CD4-positive, alpha-beta T cell (primary cell): ENCODE results near the gene PHYHD1. TPM values are rescaled to one million over a fixed set of nuclear protein-coding genes. Genes with fewer than 3 reads are reported as not detected.

Source experiments
- ATAC-seq: fragments of 200-7000 bp; cut with Tn5 transposase; one replicate; pipeline ENCODE4 v1.10.0; 2022; ENCODE audit warnings: mild to moderate bottlenecking; ENCODE audit not compliant: poor library complexity
- CTCF ChIA-PET: fragments of 350-600 bp; sonication (Branson Sonifier 250); formaldehyde crosslinking; loops from one replicate; lab custom pipeline; 2021; ENCODE audit warnings: antibody characterized with exemption, inconsistent platforms; lab: Charles Lee
- POLR2A ChIA-PET: fragments of 350-600 bp; sonication (Branson Sonifier 250); formaldehyde crosslinking; loops from one replicate; lab custom pipeline; 2021; ENCODE audit warnings: antibody characterized with exemption, inconsistent platforms; lab: Charles Lee
- DNase-seq, 14 experiments: peaks; one replicate each; pipeline ENCODE4 v3.0.0-alpha.2; 2013 to 2020; ENCODE audit warnings: mixed read lengths in 2 of 14
- H3K27ac ChIP-seq, 2 donors: one replicate each; pipeline versions ENCODE4 v1.5.1 to v1.7.0; 2013; ENCODE audit warnings: low read length in 2 of 2, low read depth in 1 of 2, mild to moderate bottlenecking in 1 of 2
- H3K27me3 ChIP-seq, 2 experiments: 1 replicate in 1 of 2; 2 replicates in 1 of 2; pipeline versions ENCODE4 v1.6.1 to v1.7.0; 2013; ENCODE audit warnings: low read length in 2 of 2, control low read depth in 1 of 2, mild to moderate bottlenecking in 1 of 2, moderate library complexity in 1 of 2; ENCODE audit not compliant: insufficient read depth in 2 of 2, control insufficient read depth in 1 of 2
- H3K36me3 ChIP-seq: one replicate; pipeline ENCODE4 v1.6.1; 2013; ENCODE audit warnings: low read length, control low read depth; ENCODE audit not compliant: insufficient read depth
- H3K4me1 ChIP-seq: one replicate; pipeline ENCODE4 v1.6.1; 2013; ENCODE audit warnings: low read length, control low read depth; ENCODE audit not compliant: insufficient read depth
- H3K4me3 ChIP-seq: one replicate; pipeline ENCODE4 v1.5.1; 2013; ENCODE audit warnings: mild to moderate bottlenecking, low read length, moderate library complexity
- H3K9me3 ChIP-seq, 2 experiments: 1 replicate in 1 of 2; 2 replicates in 1 of 2; pipeline versions ENCODE4 v1.6.1 to v1.7.0; 2013; ENCODE audit warnings: low read length in 2 of 2, mild to moderate bottlenecking in 2 of 2, control low read depth in 1 of 2, moderate library complexity in 1 of 2; ENCODE audit not compliant: control insufficient read depth in 1 of 2, insufficient read depth in 1 of 2
- H3K27ac Mint-ChIP-seq: one replicate; pipeline ENCODE4 v1.8.0; 2020; ENCODE audit warnings: mixed read lengths
- H3K27me3 Mint-ChIP-seq: one replicate; pipeline ENCODE4 v1.8.0; 2021; ENCODE audit warnings: mixed read lengths
- H3K36me3 Mint-ChIP-seq: one replicate; pipeline ENCODE4 v1.8.0; 2021; ENCODE audit warnings: low read depth, mixed read lengths
- H3K4me1 Mint-ChIP-seq: one replicate; pipeline ENCODE4 v1.8.0; 2021; ENCODE audit warnings: low read depth, mixed read lengths
- H3K4me3 Mint-ChIP-seq: one replicate; pipeline ENCODE4 v1.8.0; 2020; ENCODE audit warnings: mild to moderate bottlenecking, mixed read lengths
- H3K9me3 Mint-ChIP-seq: one replicate; pipeline ENCODE4 v1.8.0; 2020; ENCODE audit warnings: mixed read lengths
- intact Hi-C, 2 experiments: fragments of 100-400 bp; cut with DNase I in 1 of 2; cut with micrococcal nuclease in 1 of 2; formaldehyde crosslinking; loops; one replicate each; pipeline versions ENCODE4 v1.15.1 to v1.9.0; 2023 to 2025; cut with DNase I, micrococcal nuclease
- total RNA-seq, 174 experiments: library from RNA in 2 of 174; stranded (reverse) in 2 of 174; gene quantifications; one replicate each; pipeline ENCODE4 v1.2.3 and lab custom pipeline; 2021 to 2026
- TF ChIP-seq, protein P1 (sequence below): fragments of 200-600 bp; IDR thresholded peaks from one replicate; pipeline ENCODE4 v1.8.0; 2022; ENCODE audit warnings: antibody characterized with exemption, mild to moderate bottlenecking

PHYHD1 gene
- total RNA-seq, 2 experiments from 2014 or later, result 1.6 to 2.6 TPM

DNA sequence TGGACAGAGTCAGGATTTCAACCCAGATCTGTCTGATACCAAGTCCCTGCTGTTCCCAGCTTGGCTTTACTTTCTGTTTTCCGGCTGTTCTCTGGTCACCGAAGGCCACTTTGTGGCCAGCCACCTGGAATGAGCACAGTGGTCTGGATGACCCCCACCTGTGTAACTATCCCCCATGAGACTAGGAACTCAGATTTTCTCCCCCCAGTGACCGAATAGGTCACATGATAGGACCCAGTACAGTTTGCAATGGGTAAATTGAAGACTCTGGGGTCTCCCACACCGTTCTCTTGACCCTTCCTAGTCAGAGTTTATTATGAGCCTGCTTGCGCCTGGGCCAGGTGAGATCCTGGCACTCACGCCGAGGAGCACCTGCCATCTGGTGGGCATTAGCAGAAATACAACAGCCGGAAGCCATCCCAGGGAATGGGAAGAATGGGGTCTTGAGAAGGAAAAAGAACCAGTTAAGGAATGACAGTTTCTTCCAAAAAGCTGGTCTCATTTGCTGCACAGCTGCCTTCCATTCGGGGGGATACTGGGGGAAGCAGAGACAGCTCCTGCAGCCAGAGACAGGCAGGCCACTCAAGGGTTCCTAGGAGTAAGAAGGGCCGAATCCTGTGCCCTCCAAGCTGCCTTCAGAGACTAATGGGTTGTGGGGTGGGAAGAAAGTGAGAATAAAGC lies 7.1 kb downstream of the PHYHD1 start:
- ATAC-seq (peak; percentile 84), DNase-seq (peak; percentile 38 to 77 (median 46))
- no peaks in the 10 kb centered on the region for H3K27me3 ChIP-seq
- no peaks in the 10 kb centered on the region for H3K9me3 Mint-ChIP-seq
- H3K4me3 ChIP-seq, result no peak overlapping the region
- H3K9me3 ChIP-seq, result no peaks in the 10 kb centered on the region
- H3K36me3 ChIP-seq, result no peaks in the 10 kb centered on the region
- POLR2A ChIA-PET, result interaction anchor here (0.6 to 1.9 kb wide), 3 partner anchors 64 to 1853 kb away, joined by 3 to 5 read pairs (median 3); partner anchors contain the start of gene SPOUT1
- H3K4me1 ChIP-seq, result peaks cover 16% of the 10 kb centered on the region
- H3K4me1 Mint-ChIP-seq, result peaks cover 19% of the 10 kb centered on the region
- H3K27ac ChIP-seq, result no peak overlapping the region
- no peak overlapping the region for H3K27ac Mint-ChIP-seq
- no peaks in the 10 kb centered on the region for H3K36me3 Mint-ChIP-seq
- H3K4me3 Mint-ChIP-seq, result no peak overlapping the region
- TF ChIP-seq, protein P1, sequence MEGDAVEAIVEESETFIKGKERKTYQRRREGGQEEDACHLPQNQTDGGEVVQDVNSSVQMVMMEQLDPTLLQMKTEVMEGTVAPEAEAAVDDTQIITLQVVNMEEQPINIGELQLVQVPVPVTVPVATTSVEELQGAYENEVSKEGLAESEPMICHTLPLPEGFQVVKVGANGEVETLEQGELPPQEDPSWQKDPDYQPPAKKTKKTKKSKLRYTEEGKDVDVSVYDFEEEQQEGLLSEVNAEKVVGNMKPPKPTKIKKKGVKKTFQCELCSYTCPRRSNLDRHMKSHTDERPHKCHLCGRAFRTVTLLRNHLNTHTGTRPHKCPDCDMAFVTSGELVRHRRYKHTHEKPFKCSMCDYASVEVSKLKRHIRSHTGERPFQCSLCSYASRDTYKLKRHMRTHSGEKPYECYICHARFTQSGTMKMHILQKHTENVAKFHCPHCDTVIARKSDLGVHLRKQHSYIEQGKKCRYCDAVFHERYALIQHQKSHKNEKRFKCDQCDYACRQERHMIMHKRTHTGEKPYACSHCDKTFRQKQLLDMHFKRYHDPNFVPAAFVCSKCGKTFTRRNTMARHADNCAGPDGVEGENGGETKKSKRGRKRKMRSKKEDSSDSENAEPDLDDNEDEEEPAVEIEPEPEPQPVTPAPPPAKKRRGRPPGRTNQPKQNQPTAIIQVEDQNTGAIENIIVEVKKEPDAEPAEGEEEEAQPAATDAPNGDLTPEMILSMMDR, result peak; percentile 98
- CTCF ChIA-PET, result interaction anchor here (0.7 to 3.8 kb wide), 7 partner anchors 20 to 76 kb away, joined by 3 to 29 read pairs (median 5); partner anchors contain the start of genes DOLK and NUP188
- H3K27me3 Mint-ChIP-seq, result no peaks in the 10 kb centered on the region
- intact Hi-C loops, result loop anchor here (1.0 to 5.0 kb wide), 4 partner anchors 46 to 280 kb away; partner anchors contain the start of genes KYAT1 (in 2 of the 2) and LRRC8A (in 2 of the 2)

DNA sequence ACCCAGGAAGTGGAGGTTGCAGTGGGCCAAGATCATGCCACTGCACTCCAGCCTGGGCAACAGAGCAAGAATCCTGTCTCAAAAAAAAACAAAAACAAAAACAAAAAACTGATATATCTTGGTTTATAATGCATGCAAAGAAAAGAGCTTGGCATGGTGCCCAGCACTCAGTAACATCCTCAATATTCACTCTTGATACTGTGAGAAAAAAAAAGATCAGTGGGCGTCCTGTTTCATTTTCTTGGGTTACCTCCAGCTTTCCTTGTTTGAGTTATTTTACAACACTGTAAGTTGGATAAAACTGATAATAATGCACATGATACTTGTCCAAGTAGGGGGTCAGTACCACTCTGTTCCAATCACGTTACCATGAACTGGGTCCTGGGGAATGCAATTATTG lies 7.8 kb downstream of the PHYHD1 start:
- no peaks in the 10 kb centered on the region for H3K36me3 ChIP-seq
- peaks cover 16% of the 10 kb centered on the region for H3K4me1 ChIP-seq
- H3K36me3 Mint-ChIP-seq, result no peaks in the 10 kb centered on the region
- POLR2A ChIA-PET, result interaction anchor here (0.6 to 1.9 kb wide), 3 partner anchors 65 to 1853 kb away, joined by 3 to 5 read pairs (median 3); partner anchors contain the start of gene SPOUT1
- H3K27ac ChIP-seq, result no peak overlapping the region
- H3K4me3 ChIP-seq, result no peak overlapping the region
- intact Hi-C loops, result loop anchor here (1.0 to 5.0 kb wide), 4 partner anchors 46 to 280 kb away; partner anchors contain the start of genes KYAT1 (in 2 of the 2) and LRRC8A (in 2 of the 2)
- H3K9me3 Mint-ChIP-seq, result no peaks in the 10 kb centered on the region
- no peaks in the 10 kb centered on the region for H3K9me3 ChIP-seq
- no peak overlapping the region for H3K27ac Mint-ChIP-seq
- no peak overlapping the region for H3K4me3 Mint-ChIP-seq
- no peak for ATAC-seq
- TF ChIP-seq, protein P1, result no peak
- peaks cover 19% of the 10 kb centered on the region for H3K4me1 Mint-ChIP-seq
- CTCF ChIA-PET, result interaction anchor here (0.7 to 3.8 kb wide), 6 partner anchors 19 to 77 kb away, joined by 3 to 29 read pairs (median 4); partner anchors contain the start of genes DOLK and NUP188
- DNase-seq, result no peak
- no peaks in the 10 kb centered on the region for H3K27me3 Mint-ChIP-seq
- no peaks in the 10 kb centered on the region for H3K27me3 ChIP-seq

DNA sequence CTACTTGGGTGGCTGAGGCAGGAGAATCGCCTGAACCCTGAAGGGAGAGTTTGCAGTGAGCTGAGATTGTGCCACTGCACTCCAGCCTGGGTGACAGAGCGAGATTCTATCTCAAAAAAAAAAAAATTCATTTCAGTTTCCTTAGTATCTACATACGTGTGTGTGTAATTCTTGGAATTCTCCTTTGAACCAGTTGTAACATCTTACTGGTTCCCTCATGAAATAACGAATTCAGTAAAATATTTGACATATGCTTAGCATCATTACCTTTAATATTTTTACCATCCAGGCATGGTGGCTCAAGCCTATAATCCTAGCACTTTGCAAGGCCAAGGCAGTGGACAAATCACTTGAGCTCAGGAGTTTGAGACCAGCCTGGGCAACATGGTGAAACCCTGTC lies 8.8 kb downstream of the PHYHD1 start:
- Histone ChIP-seq H3K9me3 (no peaks in the 10 kb centered on the region), H3K4me1 (peaks cover 16% of the 10 kb centered on the region), H3K27ac (no peak overlapping the region), H3K36me3 (no peaks in the 10 kb centered on the region), H3K4me3 (no peak overlapping the region), H3K27me3 (no peaks in the 10 kb centered on the region)
- Mint-ChIP-seq H3K27me3 (no peaks in the 10 kb centered on the region), H3K4me3 (no peak overlapping the region), H3K9me3 (no peaks in the 10 kb centered on the region), H3K27ac (no peak overlapping the region), H3K36me3 (no peaks in the 10 kb centered on the region), H3K4me1 (peaks cover 19% of the 10 kb centered on the region)
- ChIA-PET CTCF (interaction anchor here (3.8 kb wide), 1 partner anchor 66 kb away, joined by 29 read pairs; no protein-coding TSS in a partner anchor), POLR2A (interaction anchor here (0.6 kb wide), 1 partner anchor 1216 kb away, joined by 3 read pairs; no protein-coding TSS in a partner anchor)
- intact Hi-C loops, result loop anchor here (5.0 kb wide), 1 partner anchor 47 kb away; the partner anchor contains the start of genes KYAT1 (in 2 of the 2) and LRRC8A (in 2 of the 2)
- TF ChIP-seq, protein P1, result no peak
- DNase-seq (no peak), ATAC-seq (no peak)
